Kidney (tissue), 14 donors: ENCODE results near the gene CCDC187. TPM values are rescaled to one million over a fixed set of nuclear protein-coding genes. Genes with fewer than 3 reads are reported as not detected.

Experiments
- DNase-seq, 5 donors: peaks; one replicate each; pipeline ENCODE4 v3.0.0-alpha.2; 2013 to 2020
- FAIRE-seq: peaks from 2 replicates; lab custom pipeline; 2012; peaks lifted over from hg19 to GRCh38; lab: Jason Lieb, UNC
- H3K27ac ChIP-seq, 2 donors: one replicate each; pipeline ENCODE4 v1.7.0; 2013; ENCODE audit warnings: low read depth in 2 of 2, low read length in 2 of 2, inconsistent platforms in 1 of 2
- H3K27me3 ChIP-seq: one replicate; pipeline ENCODE4 v1.7.1; 2013; ENCODE audit warnings: low read length, inconsistent platforms; ENCODE audit not compliant: control insufficient read depth, insufficient read depth
- H3K36me3 ChIP-seq, 3 donors: one replicate each; pipeline versions ENCODE4 v1.7.0 to v1.7.1; 2013; ENCODE audit warnings: low read length in 3 of 3, control low read depth in 1 of 3, inconsistent platforms in 1 of 3; ENCODE audit not compliant: insufficient read depth in 3 of 3, control insufficient read depth in 2 of 3
- H3K4me1 ChIP-seq, 3 donors: one replicate each; pipeline versions ENCODE4 v1.7.0 to v1.7.1; 2013; ENCODE audit warnings: low read length in 3 of 3, inconsistent platforms in 1 of 3, low read depth in 1 of 3; ENCODE audit not compliant: control insufficient read depth in 2 of 3, insufficient read depth in 2 of 3
- H3K4me3 ChIP-seq, 3 donors: one replicate each; pipeline versions ENCODE4 v1.7.0 to v1.8.1; 2013; ENCODE audit warnings: low read length in 3 of 3, control low read depth in 1 of 3, inconsistent platforms in 1 of 3
- H3K9ac ChIP-seq, 3 donors: one replicate each; pipeline versions ENCODE4 v1.7.0 to v1.7.1; 2013; ENCODE audit warnings: low read length in 3 of 3, control low read depth in 1 of 3, inconsistent platforms in 1 of 3
- H3K9me3 ChIP-seq, 3 donors: one replicate each; pipeline versions ENCODE4 v1.7.0 to v1.7.1; 2013; ENCODE audit warnings: low read length in 3 of 3, control low read depth in 1 of 3, inconsistent platforms in 1 of 3; ENCODE audit not compliant: control insufficient read depth in 2 of 3, insufficient read depth in 1 of 3
- CTCF ChIP-seq: IDR thresholded peaks from 3 replicates; pipeline ENCODE4 v1.5.1; 2012; ENCODE audit warnings: mild to moderate bottlenecking, moderate library complexity, borderline replicate concordance; ENCODE audit not compliant: insufficient read depth; ENCODE audit errors: extremely low read depth
- intact Hi-C: fragments of 100-400 bp; cut with DNase I; formaldehyde crosslinking; loops from one replicate; pipeline ENCODE4 v1.11.1; 2022
- polyA plus RNA-seq: library from polyadenylated mRNA; stranded (reverse); fragments of 350-450 nt; fragmentation: Illumina TruSeq; extraction: RNeasy Lipid Tissue Mini Kit (QIAGEN cat#74804); gene quantifications from one replicate; pipeline ENCODE4 v1.2.3, GENCODE V29; 2014; ENCODE audit warnings: low read depth, low replicate concordance; ENCODE audit not compliant: insufficient read depth
- total RNA-seq: library from RNA; stranded (reverse); fragmentation: NEBNext Ultra II Directional; extraction: Animal tissue kit (Norgen Biotek cat#: 25700); gene quantifications from one replicate; pipeline ENCODE4 v1.2.1, GENCODE V29; 2021
- donor health status: control.
- donor health status: control.
- donor health status: control.
- donor health status: control.
- donor health status: control.
- donor health status: DM: yes; HTN: yes; CAD: no.
- donor health status: Normal renal cell carcinoma (clear cell type).

CCDC187 gene
- total and polyA plus RNA-seq, 2 donors from 2014 or later, result 0.84 to 2.3 TPM

DNA sequence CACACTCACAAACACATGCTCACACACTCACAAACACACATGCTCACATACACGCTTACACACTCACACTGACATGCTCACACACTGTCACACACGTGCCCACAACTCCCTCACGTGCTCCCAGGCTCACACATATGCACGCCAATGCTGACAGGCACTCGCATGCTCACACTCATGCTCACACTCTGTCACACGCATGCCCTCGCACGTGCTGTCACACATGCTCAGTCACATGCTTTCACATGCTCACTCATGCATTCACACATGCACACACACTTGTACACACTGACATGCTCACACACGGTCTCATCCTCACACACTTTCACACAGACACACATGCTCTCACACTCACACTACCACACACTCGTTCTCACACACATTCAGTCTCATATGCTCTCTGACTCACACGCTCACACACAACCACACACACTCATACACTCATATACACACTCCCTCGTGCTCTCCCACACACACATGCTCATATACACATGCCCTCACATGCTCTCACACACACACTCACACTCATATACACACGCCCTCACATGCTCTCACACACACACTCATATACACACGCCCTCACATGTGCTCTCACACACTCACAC, 10.3 kb downstream of the CCDC187 start:
- Histone ChIP-seq H3K4me3 (no peak overlapping the region), H3K27me3 (no peaks in the 10 kb centered on the region), H3K36me3 (no peaks in the 10 kb centered on the region), H3K4me1 (peaks cover 0 to 4% (median 0%) of the 10 kb centered on the region in 3 donors), H3K9ac (no peak overlapping the region), H3K27ac (no peak overlapping the region), H3K9me3 (no peaks in the 10 kb centered on the region)
- intact Hi-C loops, result no loop called here
- FAIRE-seq (no peak), DNase-seq (peak in 1 of 5 donors; percentile 26)
- no peak for TF ChIP-seq CTCF

DNA sequence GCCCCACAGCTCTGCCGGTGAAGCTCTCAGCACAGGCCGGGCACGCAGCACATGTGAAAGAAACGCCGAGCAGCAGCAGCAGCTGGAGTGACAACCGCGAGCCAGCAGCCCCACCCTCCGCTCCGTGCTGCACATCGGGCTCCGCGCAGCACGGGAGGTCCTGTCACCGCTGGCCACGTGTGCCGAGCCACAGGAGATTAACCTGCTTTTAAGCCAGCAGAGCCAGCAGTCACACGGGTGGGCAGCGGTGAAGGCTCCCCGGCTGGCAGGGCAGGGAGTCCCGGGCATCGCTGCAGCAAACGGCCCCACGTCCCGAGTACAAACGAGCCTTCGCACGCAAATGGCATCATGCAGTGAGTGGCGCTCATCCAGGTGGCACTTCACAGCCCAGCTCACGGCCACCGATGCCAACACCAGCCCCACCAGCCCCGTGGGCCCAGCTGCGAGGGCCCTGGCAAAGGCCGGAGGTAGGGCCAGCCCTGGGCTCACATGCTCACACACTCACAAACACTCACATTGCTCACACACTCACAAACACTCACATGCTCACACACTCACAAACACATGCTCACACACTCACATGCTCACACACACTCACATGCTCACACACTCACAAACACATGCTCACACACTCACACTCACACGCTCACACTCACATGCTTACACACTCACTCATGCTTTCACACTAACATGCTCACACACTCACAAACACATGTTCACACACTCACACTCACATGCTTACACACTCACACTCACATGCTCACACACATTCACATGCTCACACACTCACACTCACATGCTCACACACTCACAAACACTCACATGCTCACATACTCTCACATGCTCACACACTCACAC, 11.1 kb downstream of the CCDC187 start:
- Histone ChIP-seq H3K36me3 (no peaks in the 10 kb centered on the region), H3K4me3 (peak overlapping the region in 1 of 3 donors; percentile 16), H3K27me3 (no peaks in the 10 kb centered on the region), H3K9ac (no peak overlapping the region), H3K27ac (no peak overlapping the region), H3K9me3 (no peaks in the 10 kb centered on the region), H3K4me1 (peaks cover 0 to 4% (median 0%) of the 10 kb centered on the region in 3 donors)
- intact Hi-C loops, result no loop called here
- no peak for FAIRE-seq
- peak in 1 of 5 donors; percentile 79 for DNase-seq
- no peak for TF ChIP-seq CTCF

DNA sequence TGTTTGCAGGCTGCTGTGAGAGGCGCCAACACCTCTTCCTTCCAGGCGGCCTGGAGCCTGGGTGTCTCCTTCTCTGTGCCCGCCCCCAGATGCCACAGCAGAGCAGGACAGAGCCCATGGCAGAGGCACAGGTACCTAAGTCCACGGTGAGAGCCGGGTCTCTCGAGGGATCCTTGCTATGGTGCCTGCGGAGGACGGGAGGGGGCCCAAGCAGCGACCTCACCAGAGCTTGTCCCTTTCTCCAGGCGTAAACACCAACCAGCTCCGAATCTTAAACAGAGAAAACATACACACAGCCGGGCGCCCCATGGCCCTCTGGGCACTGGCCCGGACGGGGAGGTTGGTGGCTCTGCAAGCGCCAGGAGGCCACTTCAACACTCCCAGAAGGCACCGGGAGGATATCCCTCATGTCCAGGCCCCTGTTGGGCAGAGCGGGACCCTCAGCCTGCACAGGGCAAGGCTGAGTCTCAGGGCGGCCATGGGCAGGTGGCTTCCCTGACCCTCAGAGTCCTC, 11.8 kb downstream of the CCDC187 start:
- FAIRE-seq (no peak), DNase-seq (peak in 1 of 5 donors; percentile 55)

More for the DNA sequence above, 11.8 kb downstream of the CCDC187 start:
- peaks cover 0 to 4% (median 0%) of the 10 kb centered on the region in 3 donors for H3K4me1 ChIP-seq
- H3K27ac ChIP-seq, result no peak overlapping the region
- intact Hi-C loops, result no loop called here
- H3K36me3 ChIP-seq, result no peaks in the 10 kb centered on the region
- H3K27me3 ChIP-seq, result no peaks in the 10 kb centered on the region
- H3K9me3 ChIP-seq, result no peaks in the 10 kb centered on the region
- no peak overlapping the region for H3K9ac ChIP-seq
- no peak for TF ChIP-seq CTCF
- no peak overlapping the region for H3K4me3 ChIP-seq
